Measurements from ENCODE around the gene ANO10.

The ANO10 gene

GRCh38 chr3:43340403-43340802 lies 281.4 kb downstream of the ANO10 start:
- DNase-seq = no peak

GRCh38 chr3:43338295-43338694 lies 283.5 kb downstream of the ANO10 start:
- DNase-seq = no peak

GRCh38 chr3:43335799-43336198 lies 286.0 kb downstream of the ANO10 start:
- no peak for DNase-seq

GRCh38 chr3:43334976-43335375 lies 286.8 kb downstream of the ANO10 start:
- no peak for DNase-seq

- no peak for DNase-seq
Measured at GRCh38 chr3:43331381-43331780, 290.4 kb downstream of the ANO10 start.

GRCh38 chr3:43330981-43331380 lies 290.8 kb downstream of the ANO10 start:
- DNase-seq = no peak

- DNase-seq = no peak
Measured at GRCh38 chr3:43328653-43329052, 293.2 kb downstream of the ANO10 start.

- no peak for DNase-seq
Measured at GRCh38 chr3:43327582-43327979, 294.2 kb downstream of the ANO10 start.

- DNase-seq = no peak
Measured at GRCh38 chr3:43326891-43327581, 294.8 kb downstream of the ANO10 start.

GRCh38 chr3:43323541-43323940 lies 298.3 kb downstream of the ANO10 start:
- DNase-seq = no peak

- no peak for DNase-seq
Measured at GRCh38 chr3:43320288-43320687, 301.5 kb downstream of the ANO10 start.

GRCh38 chr3:43319794-43320193 lies 302.0 kb downstream of the ANO10 start:
- no peak for DNase-seq

GRCh38 chr3:43319376-43319775 lies 302.4 kb downstream of the ANO10 start:
- DNase-seq = no peak

GRCh38 chr3:43317461-43318316 lies 304.1 kb downstream of the ANO10 start:
- DNase-seq = no peak

GRCh38 chr3:43316783-43317460 lies 304.9 kb downstream of the ANO10 start:
- no peak for DNase-seq
